Activated CD8-positive, alpha-beta T cell treated with anti-CD3 and anti-CD28 coated beads for 36 hours (primary cell): Measurements from ENCODE around the gene AARS2. TPM values are rescaled to one million over a fixed set of nuclear protein-coding genes. Genes with fewer than 3 reads are reported as not detected.
A peak's percentile ranks its signal among the peaks of the same experiment; 100 is the strongest.

Experiments used
- ATAC-seq: fragments of 200-7000 bp; cut with Tn5 transposase; one replicate; pipeline ENCODE4 v1.10.0; 2021; ENCODE audit warnings: mild to moderate bottlenecking, moderate library complexity
- CTCF ChIA-PET: fragments of 350-600 bp; sonication (Branson Sonifier 250); formaldehyde crosslinking; loops from one replicate; lab custom pipeline; 2021; ENCODE audit warnings: antibody characterized with exemption; lab: Charles Lee
- POLR2A ChIA-PET: fragments of 350-600 bp; sonication (Branson Sonifier 250); formaldehyde crosslinking; loops from one replicate; lab custom pipeline; 2021; ENCODE audit warnings: antibody characterized with exemption; lab: Charles Lee
- DNase-seq: peaks from one replicate; pipeline ENCODE4 v3.0.0-alpha.2; 2020
- H3K27ac Mint-ChIP-seq: one replicate; pipeline ENCODE4 v1.8.0; 2021; ENCODE audit warnings: mild to moderate bottlenecking, mixed read lengths
- H3K27me3 Mint-ChIP-seq: one replicate; pipeline ENCODE4 v1.8.0; 2021; ENCODE audit warnings: mixed read lengths
- H3K36me3 Mint-ChIP-seq: one replicate; pipeline ENCODE4 v1.8.0; 2021; ENCODE audit warnings: low read depth, mixed read lengths
- H3K4me1 Mint-ChIP-seq: one replicate; pipeline ENCODE4 v1.8.0; 2021; ENCODE audit warnings: low read depth, mixed read lengths
- H3K4me3 Mint-ChIP-seq: one replicate; pipeline ENCODE4 v1.8.0; 2021; ENCODE audit warnings: mild to moderate bottlenecking, moderate library complexity, mixed read lengths
- H3K9me3 Mint-ChIP-seq: one replicate; pipeline ENCODE4 v1.8.0; 2021; ENCODE audit warnings: mixed read lengths
- intact Hi-C: fragments of 100-400 bp; cut with micrococcal nuclease; formaldehyde crosslinking; loops from one replicate; pipeline ENCODE4 v1.10.0; 2022
- total RNA-seq, 2 experiments: library from RNA; stranded (reverse); gene quantifications; one replicate each; pipeline ENCODE4 v1.2.3, GENCODE V29; 2021
- TF ChIP-seq, protein P1 (sequence below): fragments of 200-600 bp; IDR thresholded peaks from one replicate; pipeline ENCODE4 v1.8.0; 2022; ENCODE audit warnings: antibody characterized with exemption, mild to moderate bottlenecking

AARS2 gene
- total RNA-seq, 2 experiments from 2014 or later: 16.2 to 16.3 TPM

DNA sequence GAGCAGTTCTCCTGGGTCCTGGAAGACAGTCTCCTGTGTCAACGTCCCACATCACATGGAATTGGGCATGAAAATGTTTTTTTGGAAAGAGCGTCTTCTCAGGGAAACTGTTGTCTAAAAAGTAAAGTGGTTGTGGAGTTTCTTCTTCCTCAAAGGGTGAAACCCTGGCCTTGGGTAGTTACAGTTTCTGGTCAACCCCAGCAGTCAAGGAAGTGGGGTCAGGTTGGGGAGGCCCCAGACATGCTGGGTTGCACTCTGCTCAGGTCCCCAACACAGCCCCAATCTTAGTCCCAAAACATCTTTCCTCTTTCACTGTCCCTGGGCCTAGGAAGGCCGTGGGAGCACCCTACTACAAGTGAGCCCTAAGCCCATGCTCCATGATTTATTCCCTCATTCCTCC lies 46.8 kb downstream of the AARS2 start:
- Mint-ChIP-seq H3K4me1 (peaks cover 44% of the 10 kb centered on the region), H3K4me3 (peak overlapping the region; percentile 95), H3K27me3 (peaks cover 20% of the 10 kb centered on the region), H3K27ac (peak overlapping the region; percentile 77), H3K36me3 (peaks cover 26% of the 10 kb centered on the region), H3K9me3 (no peaks in the 10 kb centered on the region)
- POLR2A ChIA-PET: interaction anchor here (1.2 to 17.2 kb wide), 4 partner anchors 11 to 159 kb away, joined by 3 to 486 read pairs (median 7); partner anchors contain the start of gene HSP90AB1
- no peak for ATAC-seq
- intact Hi-C loops: loop anchor here (5.0 kb wide), 1 partner anchor 191 kb away; no protein-coding TSS in a partner anchor
- TF ChIP-seq, protein P1, sequence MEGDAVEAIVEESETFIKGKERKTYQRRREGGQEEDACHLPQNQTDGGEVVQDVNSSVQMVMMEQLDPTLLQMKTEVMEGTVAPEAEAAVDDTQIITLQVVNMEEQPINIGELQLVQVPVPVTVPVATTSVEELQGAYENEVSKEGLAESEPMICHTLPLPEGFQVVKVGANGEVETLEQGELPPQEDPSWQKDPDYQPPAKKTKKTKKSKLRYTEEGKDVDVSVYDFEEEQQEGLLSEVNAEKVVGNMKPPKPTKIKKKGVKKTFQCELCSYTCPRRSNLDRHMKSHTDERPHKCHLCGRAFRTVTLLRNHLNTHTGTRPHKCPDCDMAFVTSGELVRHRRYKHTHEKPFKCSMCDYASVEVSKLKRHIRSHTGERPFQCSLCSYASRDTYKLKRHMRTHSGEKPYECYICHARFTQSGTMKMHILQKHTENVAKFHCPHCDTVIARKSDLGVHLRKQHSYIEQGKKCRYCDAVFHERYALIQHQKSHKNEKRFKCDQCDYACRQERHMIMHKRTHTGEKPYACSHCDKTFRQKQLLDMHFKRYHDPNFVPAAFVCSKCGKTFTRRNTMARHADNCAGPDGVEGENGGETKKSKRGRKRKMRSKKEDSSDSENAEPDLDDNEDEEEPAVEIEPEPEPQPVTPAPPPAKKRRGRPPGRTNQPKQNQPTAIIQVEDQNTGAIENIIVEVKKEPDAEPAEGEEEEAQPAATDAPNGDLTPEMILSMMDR: no peak
- DNase-seq: peak; percentile 50
- CTCF ChIA-PET: interaction anchor here (0.8 to 6.5 kb wide), 11 partner anchors 10 to 143 kb away, joined by 3 to 182 read pairs (median 12); partner anchors contain the start of genes AARS2, CDC5L, SLC35B2 and SPATS1

DNA sequence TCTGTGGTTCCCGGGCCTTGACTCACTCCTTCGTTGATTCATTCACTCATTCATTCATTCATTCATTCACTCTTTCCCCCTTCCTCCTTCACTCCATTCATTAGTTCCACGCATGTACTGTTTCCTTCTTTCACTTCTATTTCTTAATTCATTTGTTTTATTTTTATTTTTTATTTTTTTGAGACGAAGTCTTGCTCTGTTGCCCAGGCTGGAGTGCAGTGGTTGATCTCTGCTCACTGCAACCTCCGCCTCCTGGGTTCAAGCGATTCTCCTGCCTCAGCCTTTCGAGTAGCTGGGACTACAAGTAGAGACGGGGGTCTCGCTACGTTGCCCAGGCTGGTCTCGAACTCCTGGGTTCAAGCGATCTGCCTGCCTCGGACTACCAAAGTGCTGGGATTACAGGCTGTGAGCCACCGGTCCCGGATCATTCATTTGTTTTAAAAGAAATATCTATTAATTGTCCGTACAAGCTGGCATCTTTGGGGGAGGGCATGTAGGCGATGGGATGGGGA lies 47.4 kb downstream of the AARS2 start:
- H3K4me1 Mint-ChIP-seq: peaks cover 45% of the 10 kb centered on the region
- no peak for ATAC-seq
- no peak for DNase-seq
- peak overlapping the region; percentile 95 for H3K4me3 Mint-ChIP-seq
- intact Hi-C loops: loop anchor here (5.0 kb wide), 1 partner anchor 192 kb away; no protein-coding TSS in a partner anchor
- H3K9me3 Mint-ChIP-seq: no peaks in the 10 kb centered on the region
- H3K27ac Mint-ChIP-seq: peak overlapping the region; percentile 95
- peaks cover 16% of the 10 kb centered on the region for H3K27me3 Mint-ChIP-seq
- ChIA-PET POLR2A (interaction anchor here (1.9 to 17.2 kb wide), 2 partner anchors 11 to 20 kb away, joined by 4 to 486 read pairs; partner anchors contain the start of gene HSP90AB1), CTCF (interaction anchor here (1.0 to 6.5 kb wide), 4 partner anchors 30 to 71 kb away, joined by 3 to 182 read pairs (median 92); partner anchors contain the start of gene AARS2)
- TF ChIP-seq, protein P1: no peak
- peaks cover 31% of the 10 kb centered on the region for H3K36me3 Mint-ChIP-seq

DNA sequence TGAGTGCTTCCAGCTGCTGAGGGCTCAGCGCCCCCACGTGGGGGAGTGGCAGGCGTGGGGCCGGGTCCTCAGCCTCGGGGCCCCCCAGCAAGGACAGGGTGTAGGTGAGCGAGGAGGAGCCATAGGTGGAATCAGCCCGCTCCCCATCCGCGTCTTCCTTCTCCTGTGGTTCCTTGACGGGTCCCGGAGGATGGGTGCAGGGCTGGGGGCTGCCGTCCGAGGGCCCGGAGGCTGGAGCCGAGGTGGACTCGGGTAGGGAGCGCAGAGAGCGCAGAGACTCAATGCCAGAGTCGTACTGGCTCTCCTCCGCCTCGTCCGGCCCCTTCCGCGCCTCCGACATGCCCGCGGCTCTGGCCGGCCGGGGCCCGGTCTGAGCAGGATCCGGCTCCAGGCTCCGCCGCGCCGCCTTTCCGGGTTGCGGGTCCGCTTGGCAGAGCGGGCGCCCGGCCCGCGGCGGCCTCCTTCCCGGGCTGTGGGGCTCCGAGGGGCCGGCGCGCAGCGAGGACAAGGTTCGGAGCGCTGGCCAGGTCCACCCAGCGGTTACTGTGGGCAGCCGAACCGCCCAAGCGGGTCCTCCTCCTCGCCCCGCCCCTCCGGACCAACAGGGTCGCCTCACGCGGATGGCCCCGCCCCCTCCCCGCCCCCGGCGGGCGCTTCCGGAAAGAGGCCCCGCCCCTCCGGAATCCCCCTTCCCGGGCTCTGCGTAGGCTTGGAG lies 48.0 kb downstream of the AARS2 start, which contains the start of gene NFKBIE:
NFKBIE (minus strand) TSS at position 545 of the 715 bp plus-strand sequence; CDS start at position 340, 205 bp downstream.
- peak within 1 kb of the TSS; percentile 95 for H3K4me3 Mint-ChIP-seq
- peaks cover 16% of the 10 kb centered on the region for H3K27me3 Mint-ChIP-seq
- ChIA-PET CTCF (interaction anchor here (0.7 to 6.5 kb wide), 9 partner anchors 9 to 93 kb away, joined by 3 to 182 read pairs (median 4); partner anchors contain the start of genes AARS2 and HSP90AB1), POLR2A (interaction anchor here (1.0 to 17.2 kb wide), 6 partner anchors 10 to 122 kb away, joined by 3 to 486 read pairs (median 14); partner anchors contain the start of genes CDC5L and HSP90AB1)
- TF ChIP-seq, protein P1: peak; percentile 49
- peak within 1 kb of the TSS; percentile 95 for H3K27ac Mint-ChIP-seq
- intact Hi-C loops: loop anchor here (5.0 kb wide), 1 partner anchor 192 kb away; no protein-coding TSS in a partner anchor
- DNase-seq (peak; percentile 96), ATAC-seq (peak; percentile 70)
- H3K9me3 Mint-ChIP-seq: no peaks in the 10 kb centered on the region
- peaks cover 51% of the 10 kb centered on the region for H3K4me1 Mint-ChIP-seq
- H3K36me3 Mint-ChIP-seq: peaks cover 32% of the 10 kb centered on the region

DNA sequence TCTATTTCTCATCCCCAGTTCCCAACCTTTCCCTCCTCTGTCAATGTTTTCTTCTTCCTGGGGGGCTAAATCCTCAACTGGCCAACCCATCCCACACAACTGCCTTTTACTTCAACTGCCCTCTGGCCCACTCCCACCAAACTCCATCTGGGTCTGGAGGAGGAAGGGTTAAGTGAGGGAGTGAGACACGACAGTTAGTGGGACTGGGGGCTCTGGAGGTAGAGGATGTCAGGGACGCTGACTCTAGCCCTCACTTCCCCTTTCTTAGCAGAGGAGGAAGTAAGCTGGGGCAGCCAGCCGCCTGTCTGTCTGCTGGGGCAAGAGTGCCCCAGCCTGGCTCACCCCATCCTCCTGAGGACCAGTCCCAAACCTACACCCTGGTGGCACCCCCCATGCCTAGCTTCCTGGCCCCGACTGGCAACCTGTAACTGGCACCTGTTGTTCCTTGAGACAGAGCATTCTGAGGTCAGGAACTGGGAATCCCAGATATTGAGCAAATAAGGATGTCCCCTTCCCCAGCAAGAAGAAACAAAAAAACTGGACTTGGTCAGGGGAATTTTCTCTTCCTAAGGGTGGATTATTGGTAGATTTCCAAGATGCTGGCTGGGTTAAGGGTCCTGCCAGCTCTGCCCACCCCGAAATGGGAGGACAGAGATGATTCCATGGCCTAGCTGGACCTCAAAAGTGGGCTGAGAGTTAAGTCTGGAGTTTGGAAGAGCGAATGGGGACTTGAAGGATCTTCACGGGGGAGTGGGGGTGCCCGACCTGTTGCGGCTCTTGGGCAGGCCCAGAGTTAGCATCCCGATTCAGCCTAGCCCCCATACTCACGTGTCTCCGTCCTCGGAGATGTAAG lies 48.8 kb downstream of the AARS2 start:
- Mint-ChIP-seq H3K27me3 (peaks cover 8% of the 10 kb centered on the region), H3K27ac (peak overlapping the region; percentile 95), H3K9me3 (no peaks in the 10 kb centered on the region), H3K4me1 (peaks cover 47% of the 10 kb centered on the region), H3K36me3 (peaks cover 32% of the 10 kb centered on the region), H3K4me3 (peak overlapping the region; percentile 95)
- ATAC-seq: peak; percentile 31
- intact Hi-C loops: loop anchor here (5.0 kb wide), 1 partner anchor 193 kb away; no protein-coding TSS in a partner anchor
- POLR2A ChIA-PET: interaction anchor here (0.8 to 17.2 kb wide), 7 partner anchors 10 to 123 kb away, joined by 3 to 486 read pairs (median 3); partner anchors contain the start of genes CDC5L and HSP90AB1
- CTCF ChIA-PET: interaction anchor here (0.7 to 2.0 kb wide), 9 partner anchors 8 to 92 kb away, joined by 3 to 10 read pairs (median 4); partner anchors contain the start of genes HSP90AB1 and SLC29A1
- DNase-seq: peak; percentile 60
- TF ChIP-seq, protein P1: no peak
